Fibroblast of lung (primary cell): ENCODE results near the gene CACNA2D3. TPM values are rescaled to one million over a fixed set of nuclear protein-coding genes. Genes with fewer than 3 reads are reported as not detected.

Experiments used
- DNase-seq, 2 donors: peaks; one replicate each; pipeline versions ENCODE4 v3.0.0 to v3.0.0-alpha.2; 2010; ENCODE audit warnings: low read depth in 2 of 2
- H2AFZ ChIP-seq: 2 replicates; pipeline ENCODE4 v1.5.1; 2012; ENCODE audit warnings: low read length, control low read depth, inconsistent platforms
- H3K27ac ChIP-seq: 2 replicates; pipeline ENCODE4 v1.5.1; 2011; ENCODE audit warnings: low read length, control low read depth; ENCODE audit not compliant: insufficient read depth
- H3K27me3 ChIP-seq: 2 replicates; pipeline ENCODE4 v1.5.1; 2011; ENCODE audit warnings: mild to moderate bottlenecking, low read length; ENCODE audit not compliant: control insufficient read depth, insufficient read depth
- H3K36me3 ChIP-seq: 2 replicates; pipeline ENCODE4 v1.5.1; 2011; ENCODE audit warnings: low read length; ENCODE audit not compliant: control insufficient read depth, insufficient read depth
- H3K4me1 ChIP-seq: 2 replicates; pipeline ENCODE4 v1.5.1; 2011; ENCODE audit warnings: low read length; ENCODE audit not compliant: control insufficient read depth, insufficient read depth; ENCODE audit errors: extremely low read depth
- H3K4me2 ChIP-seq: 2 replicates; pipeline ENCODE4 v1.5.1; 2011; ENCODE audit warnings: low read length, control low read depth; ENCODE audit not compliant: insufficient read depth; ENCODE audit errors: extremely low read depth
- H3K4me3 ChIP-seq, 4 experiments: fragments of 200-600 bp in 1 of 4; sonication (generic) in 1 of 4; replicated peaks in 1 of 4; 2 replicates each; pipeline ENCODE4 v1.5.1; 2011 to 2016; ENCODE audit warnings: low read length in 4 of 4, low read depth in 3 of 4, mild to moderate bottlenecking in 3 of 4, control low read depth in 2 of 4, inconsistent platforms in 1 of 4, mixed read lengths in 1 of 4; ENCODE audit not compliant: insufficient read depth in 1 of 4; ENCODE audit errors: control extremely low read depth in 1 of 4
- H3K79me2 ChIP-seq: 2 replicates; pipeline ENCODE4 v1.5.1; 2012; ENCODE audit warnings: mild to moderate bottlenecking, low read length, inconsistent platforms; ENCODE audit not compliant: control insufficient read depth, insufficient read depth
- H3K9ac ChIP-seq: 2 replicates; pipeline ENCODE4 v1.5.1; 2011; ENCODE audit warnings: mild to moderate bottlenecking, low read length, control low read depth; ENCODE audit not compliant: insufficient read depth
- H3K9me3 ChIP-seq: 2 replicates; pipeline ENCODE4 v1.5.1; 2012; ENCODE audit warnings: low read depth, low read length; ENCODE audit not compliant: control insufficient read depth, insufficient read depth
- H4K20me1 ChIP-seq: 2 replicates; pipeline ENCODE4 v1.5.1; 2011; ENCODE audit warnings: low read length; ENCODE audit not compliant: control insufficient read depth, insufficient read depth; ENCODE audit errors: extremely low read depth
- EZH2 ChIP-seq: IDR thresholded peaks from 2 replicates; pipeline ENCODE4 v1.5.1; 2012; ENCODE audit warnings: low read length, control low read depth, mild to moderate bottlenecking; ENCODE audit errors: missing control alignments
- polyA plus RNA-seq, 2 donors: library from polyadenylated mRNA; depleted of rRNA in 1 of 2; stranded (reverse) in 1 of 2; unstranded in 1 of 2; fragments of >200 nt; gene quantifications; 2 replicates each; pipeline ENCODE4 v1.2.1, GENCODE V29; 2011 to 2012; ENCODE audit warnings: missing spikeins in 1 of 2
- total RNA-seq: library from RNA; depleted of rRNA; stranded (reverse); fragments of >200 nt; gene quantifications from 2 replicates; pipeline ENCODE4 v1.2.1, GENCODE V29; 2014
- TF ChIP-seq, protein P1 (sequence below), 2 donors: IDR thresholded peaks in 1 of 2; conservative IDR thresholded peaks in 1 of 2; 1 replicate in 1 of 2; 2 replicates in 1 of 2; pipeline ENCODE4 v1.5.1; 2011 to 2012; ENCODE audit warnings: low read length in 2 of 2, control low read depth in 1 of 2, inconsistent platforms in 1 of 2, low read depth in 1 of 2, mild to moderate bottlenecking in 1 of 2

The CACNA2D3 gene
- total and polyA plus RNA-seq, 2 donors (not counting 1 experiment from before 2014, with no cell fraction given), result 1.8 to 11.5 TPM

DNA sequence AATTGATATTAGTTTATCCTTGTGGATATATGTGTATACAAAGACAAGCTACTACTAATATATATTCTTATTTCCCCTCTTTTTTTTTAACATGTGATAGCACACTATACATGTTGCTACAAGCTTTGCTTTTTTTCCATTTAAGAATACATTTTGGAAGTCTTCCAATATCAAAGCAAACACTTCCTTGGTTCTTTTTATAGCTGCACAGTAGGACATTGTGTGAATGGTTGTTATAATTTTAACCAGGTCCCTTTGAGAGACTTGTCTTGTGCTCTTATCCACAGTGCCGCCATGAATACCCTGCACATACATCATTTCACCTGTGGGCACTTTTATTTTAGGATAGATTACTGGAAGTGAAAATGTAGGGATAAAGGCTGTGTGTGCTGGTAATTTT, 88.7 kb downstream of the CACNA2D3 start:
- H3K27ac ChIP-seq, result no peak overlapping the region
- TF ChIP-seq EZH2, result no peak
- TF ChIP-seq, protein P1, sequence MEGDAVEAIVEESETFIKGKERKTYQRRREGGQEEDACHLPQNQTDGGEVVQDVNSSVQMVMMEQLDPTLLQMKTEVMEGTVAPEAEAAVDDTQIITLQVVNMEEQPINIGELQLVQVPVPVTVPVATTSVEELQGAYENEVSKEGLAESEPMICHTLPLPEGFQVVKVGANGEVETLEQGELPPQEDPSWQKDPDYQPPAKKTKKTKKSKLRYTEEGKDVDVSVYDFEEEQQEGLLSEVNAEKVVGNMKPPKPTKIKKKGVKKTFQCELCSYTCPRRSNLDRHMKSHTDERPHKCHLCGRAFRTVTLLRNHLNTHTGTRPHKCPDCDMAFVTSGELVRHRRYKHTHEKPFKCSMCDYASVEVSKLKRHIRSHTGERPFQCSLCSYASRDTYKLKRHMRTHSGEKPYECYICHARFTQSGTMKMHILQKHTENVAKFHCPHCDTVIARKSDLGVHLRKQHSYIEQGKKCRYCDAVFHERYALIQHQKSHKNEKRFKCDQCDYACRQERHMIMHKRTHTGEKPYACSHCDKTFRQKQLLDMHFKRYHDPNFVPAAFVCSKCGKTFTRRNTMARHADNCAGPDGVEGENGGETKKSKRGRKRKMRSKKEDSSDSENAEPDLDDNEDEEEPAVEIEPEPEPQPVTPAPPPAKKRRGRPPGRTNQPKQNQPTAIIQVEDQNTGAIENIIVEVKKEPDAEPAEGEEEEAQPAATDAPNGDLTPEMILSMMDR (conservative IDR thresholded peaks at IDR 0.05 in 1 of 2, IDR thresholded peaks at IDR 0.05 in 1 of 2; ENCODE audit: low read depth in 1 of 2, low read length in 2 of 2), result no peak
- no peaks in the 10 kb centered on the region for H3K4me1 ChIP-seq
- no peaks in the 10 kb centered on the region for H3K27me3 ChIP-seq
- H3K36me3 ChIP-seq, result no peaks in the 10 kb centered on the region
- H3K4me3 ChIP-seq, result no peak overlapping the region
- no peaks in the 10 kb centered on the region for H3K9me3 ChIP-seq
- DNase-seq, result no peak
- H2AFZ ChIP-seq, result no peak overlapping the region
- no peaks in the 10 kb centered on the region for H4K20me1 ChIP-seq
- H3K4me2 ChIP-seq, result no peak overlapping the region
- H3K9ac ChIP-seq, result no peak overlapping the region
- H3K79me2 ChIP-seq, result no peaks in the 10 kb centered on the region

DNA sequence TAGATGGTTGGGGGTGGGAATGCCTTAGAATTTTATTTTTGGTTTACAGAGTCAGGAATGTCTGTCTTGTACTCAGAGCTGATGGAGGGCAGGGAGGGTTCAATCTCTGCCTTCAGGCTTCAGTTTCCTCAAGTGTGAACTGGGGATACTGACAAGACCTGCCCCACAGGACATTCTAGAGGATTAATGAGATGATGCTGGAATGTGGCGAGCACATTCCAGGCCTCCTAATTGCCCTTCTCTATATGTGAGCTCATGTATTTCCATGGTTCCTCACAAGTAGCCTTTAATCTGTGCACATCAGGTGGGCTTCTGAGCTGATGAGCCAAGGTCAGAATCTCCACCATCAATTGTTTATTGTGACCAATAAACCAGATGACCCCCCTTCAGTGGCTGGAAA, 90.4 kb downstream of the CACNA2D3 start:
- Histone ChIP-seq H3K79me2 (no peaks in the 10 kb centered on the region), H2AFZ (no peak overlapping the region), H3K9ac (no peak overlapping the region), H3K36me3 (no peaks in the 10 kb centered on the region), H3K4me1 (no peaks in the 10 kb centered on the region), H3K27me3 (no peaks in the 10 kb centered on the region), H3K27ac (no peak overlapping the region), H4K20me1 (no peaks in the 10 kb centered on the region), H3K4me3 (no peak overlapping the region), H3K9me3 (no peaks in the 10 kb centered on the region), H3K4me2 (no peak overlapping the region)
- no peak for TF ChIP-seq EZH2
- TF ChIP-seq, protein P1 (conservative IDR thresholded peaks at IDR 0.05 in 1 of 2, IDR thresholded peaks at IDR 0.05 in 1 of 2; ENCODE audit: low read depth in 1 of 2, low read length in 2 of 2), result no peak
- DNase-seq, result no peak

DNA sequence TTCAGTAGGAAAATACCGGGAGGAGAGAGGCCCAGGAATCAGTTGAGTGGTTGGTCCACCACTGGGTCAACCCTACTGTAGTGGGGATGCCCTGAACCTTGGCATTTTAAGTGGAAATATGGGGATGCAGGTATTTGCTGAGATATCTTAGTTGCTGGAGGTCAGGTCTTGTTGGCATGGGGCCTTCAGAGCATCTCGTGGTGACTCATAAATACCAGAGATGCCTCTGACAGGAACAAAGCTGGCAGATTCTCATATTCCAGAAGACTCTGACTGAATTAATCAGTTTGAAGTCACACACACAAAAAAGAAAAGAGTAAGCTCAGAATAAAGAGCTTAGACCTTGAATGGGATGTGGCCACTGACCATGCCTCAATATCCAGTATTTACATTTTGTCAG, 91.6 kb downstream of the CACNA2D3 start:
- TF ChIP-seq, protein P1 (conservative IDR thresholded peaks at IDR 0.05 in 1 of 2, IDR thresholded peaks at IDR 0.05 in 1 of 2; ENCODE audit: low read depth in 1 of 2, low read length in 2 of 2), result no peak
- TF ChIP-seq EZH2, result no peak
- peak in 1 of 2 donors; percentile 2 for DNase-seq

More for the DNA sequence above, 91.6 kb downstream of the CACNA2D3 start:
- Histone ChIP-seq H3K4me3 (no peak overlapping the region), H3K36me3 (no peaks in the 10 kb centered on the region), H3K4me1 (no peaks in the 10 kb centered on the region), H2AFZ (no peak overlapping the region), H4K20me1 (no peaks in the 10 kb centered on the region), H3K9me3 (no peaks in the 10 kb centered on the region), H3K79me2 (no peaks in the 10 kb centered on the region), H3K27me3 (no peaks in the 10 kb centered on the region), H3K9ac (no peak overlapping the region), H3K27ac (no peak overlapping the region), H3K4me2 (no peak overlapping the region)
